Panc1 (cell line): ENCODE data around the gene PON2. TPM values are rescaled to one million over a fixed set of nuclear protein-coding genes. Genes with fewer than 3 reads are reported as not detected.

ENCODE experiments used
- ATAC-seq: fragments of 200-7000 bp; cut with Tn5 transposase; 2 replicates; pipeline ENCODE4 v1.9.1; 2020; ENCODE audit warnings: mild to moderate bottlenecking, moderate library complexity
- BruUV-seq: library from RNA; stranded (reverse); fragments of 400-500 nt; replicated peaks from 2 replicates; lab custom pipeline; 2021; lab: Mats Ljungman, UMichigan
- CTCF ChIA-PET: fragments of 300-600 bp; sonication (Branson Sonifier 250); formaldehyde crosslinking; loops from one replicate; lab custom pipeline; 2022; ENCODE audit warnings: antibody characterized with exemption; lab: Charles Lee
- POLR2A ChIA-PET: fragments of 300-600 bp; sonication (Branson Sonifier 250); formaldehyde crosslinking; loops from one replicate; lab custom pipeline; 2022; ENCODE audit warnings: antibody characterized with exemption; lab: Charles Lee
- DNase-seq: peaks from one replicate; pipeline ENCODE4 v3.0.0-alpha.2; 2010; ENCODE audit warnings: low read depth, low spot score
- H3K27ac ChIP-seq: 2 replicates; pipeline ENCODE4 v1.5.1; 2011; ENCODE audit warnings: mild to moderate bottlenecking, low read length, inconsistent platforms
- H3K27me3 ChIP-seq: fragments of 200-500 bp; sonication (Bioruptor generic); 2 replicates; pipeline ENCODE4 v1.6.0; 2014; ENCODE audit warnings: low read length, inconsistent platforms; ENCODE audit not compliant: control insufficient read depth, insufficient read depth
- H3K36me3 ChIP-seq: fragments of 200-500 bp; sonication (Bioruptor generic); 2 replicates; pipeline ENCODE4 v1.5.1; 2014; ENCODE audit warnings: inconsistent platforms, mild to moderate bottlenecking, low read length, moderate library complexity; ENCODE audit not compliant: control insufficient read depth, insufficient read depth
- H3K4me1 ChIP-seq: 2 replicates; pipeline ENCODE4 v1.5.1; 2011; ENCODE audit warnings: inconsistent platforms, mild to moderate bottlenecking, low read length, moderate library complexity; ENCODE audit not compliant: control insufficient read depth, insufficient read depth
- H3K4me3 ChIP-seq, 2 experiments: 2 replicates each; pipeline ENCODE4 v1.5.1; 2011 to 2012; ENCODE audit warnings: low read depth in 2 of 2, low read length in 2 of 2, mild to moderate bottlenecking in 2 of 2, inconsistent platforms in 1 of 2, moderate library complexity in 1 of 2
- H3K9me3 ChIP-seq: fragments of 200-500 bp; sonication (Bioruptor generic); 2 replicates; pipeline ENCODE4 v1.5.1; 2014; ENCODE audit warnings: low read depth, mild to moderate bottlenecking, inconsistent platforms, low read length, moderate library complexity; ENCODE audit not compliant: control insufficient read depth, insufficient read depth
- POLR2AphosphoS5 ChIP-seq: IDR thresholded peaks from 2 replicates; pipeline ENCODE4 v1.6.1; 2012; ENCODE audit warnings: mild to moderate bottlenecking, low read depth, low read length, moderate library complexity
- SIN3A ChIP-seq: IDR thresholded peaks from 2 replicates; pipeline ENCODE4 v1.6.1; 2012; ENCODE audit warnings: low read depth, mild to moderate bottlenecking, low read length, moderate library complexity, borderline replicate concordance; ENCODE audit not compliant: insufficient read depth
- TCF7L2 ChIP-seq: IDR thresholded peaks from 2 replicates; pipeline ENCODE4 v1.6.1; 2011; ENCODE audit warnings: mild to moderate bottlenecking, low read depth, low read length, inconsistent platforms
- in situ Hi-C: cut with HindIII; loops from 2 replicates; pipeline ENCODE4 v1.10.0; 2016; ENCODE audit warnings: low sequenced_read_pairs, low pct_unique_long_range_greater_than_20kb
- intact Hi-C: fragments of 100-400 bp; cut with micrococcal nuclease; formaldehyde crosslinking; loops from one replicate; pipeline ENCODE4 v1.10.0; 2022; ENCODE audit not compliant: unreplicated experiment
- total RNA-seq: library from RNA; stranded (reverse); gene quantifications from one replicate; pipeline ENCODE4 v1.2.1, GENCODE V29; 2021; ENCODE audit not compliant: unreplicated experiment
- TF ChIP-seq, protein P1 (sequence below): fragments of 450-650 bp; IDR thresholded peaks from 2 replicates; pipeline ENCODE4 v1.5.1; 2017; ENCODE audit warnings: mild to moderate bottlenecking
- TF ChIP-seq, protein P2 (sequence below), 2 experiments: IDR thresholded peaks; 2 replicates each; pipeline ENCODE4 v1.6.1; 2011 to 2012; ENCODE audit warnings: low read depth in 2 of 2, control low read depth in 1 of 2, low read length in 1 of 2, mild to moderate bottlenecking in 1 of 2, moderate library complexity in 1 of 2; ENCODE audit not compliant: insufficient read depth in 1 of 2

The PON2 gene
- total RNA-seq, 1 experiment from 2014 or later: 116 TPM

DNA sequence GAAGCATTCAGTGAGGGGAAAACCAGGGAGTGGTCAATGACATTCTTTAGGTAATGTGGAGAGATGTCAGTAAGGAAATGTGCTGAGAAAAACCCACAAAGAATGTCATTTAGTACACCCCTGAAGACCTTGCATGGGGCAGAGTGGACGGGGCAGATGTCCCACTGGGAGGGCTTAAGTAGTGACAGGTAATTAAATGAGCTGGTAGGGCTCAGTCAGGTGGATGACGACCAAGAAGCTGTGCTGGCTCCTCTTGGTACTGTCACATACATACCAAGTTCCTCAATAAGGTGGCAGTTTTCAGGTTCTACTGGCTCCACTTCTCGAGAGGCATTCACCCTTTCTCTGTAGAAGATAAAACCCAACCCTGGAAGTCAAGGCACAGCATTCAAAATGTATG lies 40.5 kb downstream of the PON2 start:
- H3K9me3 ChIP-seq: no peaks in the 10 kb centered on the region
- in situ Hi-C loops (no loop called here), intact Hi-C loops (no loop called here)
- ATAC-seq (no peak), DNase-seq (no peak)
- no peaks in the 10 kb centered on the region for H3K27me3 ChIP-seq
- no peak overlapping the region for H3K27ac ChIP-seq
- no peak overlapping the region for H3K4me3 ChIP-seq
- ChIA-PET POLR2A (no interaction called here), CTCF (no interaction called here)
- BruUV-seq: no TSS peak
- H3K4me1 ChIP-seq: no peaks in the 10 kb centered on the region
- TF ChIP-seq, protein P1, sequence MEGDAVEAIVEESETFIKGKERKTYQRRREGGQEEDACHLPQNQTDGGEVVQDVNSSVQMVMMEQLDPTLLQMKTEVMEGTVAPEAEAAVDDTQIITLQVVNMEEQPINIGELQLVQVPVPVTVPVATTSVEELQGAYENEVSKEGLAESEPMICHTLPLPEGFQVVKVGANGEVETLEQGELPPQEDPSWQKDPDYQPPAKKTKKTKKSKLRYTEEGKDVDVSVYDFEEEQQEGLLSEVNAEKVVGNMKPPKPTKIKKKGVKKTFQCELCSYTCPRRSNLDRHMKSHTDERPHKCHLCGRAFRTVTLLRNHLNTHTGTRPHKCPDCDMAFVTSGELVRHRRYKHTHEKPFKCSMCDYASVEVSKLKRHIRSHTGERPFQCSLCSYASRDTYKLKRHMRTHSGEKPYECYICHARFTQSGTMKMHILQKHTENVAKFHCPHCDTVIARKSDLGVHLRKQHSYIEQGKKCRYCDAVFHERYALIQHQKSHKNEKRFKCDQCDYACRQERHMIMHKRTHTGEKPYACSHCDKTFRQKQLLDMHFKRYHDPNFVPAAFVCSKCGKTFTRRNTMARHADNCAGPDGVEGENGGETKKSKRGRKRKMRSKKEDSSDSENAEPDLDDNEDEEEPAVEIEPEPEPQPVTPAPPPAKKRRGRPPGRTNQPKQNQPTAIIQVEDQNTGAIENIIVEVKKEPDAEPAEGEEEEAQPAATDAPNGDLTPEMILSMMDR: no peak
- no peak for TF ChIP-seq TCF7L2
- no peak for TF ChIP-seq SIN3A
- TF ChIP-seq POLR2AphosphoS5: no peak
- TF ChIP-seq, protein P2, sequence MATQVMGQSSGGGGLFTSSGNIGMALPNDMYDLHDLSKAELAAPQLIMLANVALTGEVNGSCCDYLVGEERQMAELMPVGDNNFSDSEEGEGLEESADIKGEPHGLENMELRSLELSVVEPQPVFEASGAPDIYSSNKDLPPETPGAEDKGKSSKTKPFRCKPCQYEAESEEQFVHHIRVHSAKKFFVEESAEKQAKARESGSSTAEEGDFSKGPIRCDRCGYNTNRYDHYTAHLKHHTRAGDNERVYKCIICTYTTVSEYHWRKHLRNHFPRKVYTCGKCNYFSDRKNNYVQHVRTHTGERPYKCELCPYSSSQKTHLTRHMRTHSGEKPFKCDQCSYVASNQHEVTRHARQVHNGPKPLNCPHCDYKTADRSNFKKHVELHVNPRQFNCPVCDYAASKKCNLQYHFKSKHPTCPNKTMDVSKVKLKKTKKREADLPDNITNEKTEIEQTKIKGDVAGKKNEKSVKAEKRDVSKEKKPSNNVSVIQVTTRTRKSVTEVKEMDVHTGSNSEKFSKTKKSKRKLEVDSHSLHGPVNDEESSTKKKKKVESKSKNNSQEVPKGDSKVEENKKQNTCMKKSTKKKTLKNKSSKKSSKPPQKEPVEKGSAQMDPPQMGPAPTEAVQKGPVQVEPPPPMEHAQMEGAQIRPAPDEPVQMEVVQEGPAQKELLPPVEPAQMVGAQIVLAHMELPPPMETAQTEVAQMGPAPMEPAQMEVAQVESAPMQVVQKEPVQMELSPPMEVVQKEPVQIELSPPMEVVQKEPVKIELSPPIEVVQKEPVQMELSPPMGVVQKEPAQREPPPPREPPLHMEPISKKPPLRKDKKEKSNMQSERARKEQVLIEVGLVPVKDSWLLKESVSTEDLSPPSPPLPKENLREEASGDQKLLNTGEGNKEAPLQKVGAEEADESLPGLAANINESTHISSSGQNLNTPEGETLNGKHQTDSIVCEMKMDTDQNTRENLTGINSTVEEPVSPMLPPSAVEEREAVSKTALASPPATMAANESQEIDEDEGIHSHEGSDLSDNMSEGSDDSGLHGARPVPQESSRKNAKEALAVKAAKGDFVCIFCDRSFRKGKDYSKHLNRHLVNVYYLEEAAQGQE (IDR thresholded peaks at IDR 0.05; ENCODE audit: insufficient read depth in 1 of 2, low read depth in 2 of 2, low read length in 1 of 2): no peak
- H3K36me3 ChIP-seq: no peaks in the 10 kb centered on the region

DNA sequence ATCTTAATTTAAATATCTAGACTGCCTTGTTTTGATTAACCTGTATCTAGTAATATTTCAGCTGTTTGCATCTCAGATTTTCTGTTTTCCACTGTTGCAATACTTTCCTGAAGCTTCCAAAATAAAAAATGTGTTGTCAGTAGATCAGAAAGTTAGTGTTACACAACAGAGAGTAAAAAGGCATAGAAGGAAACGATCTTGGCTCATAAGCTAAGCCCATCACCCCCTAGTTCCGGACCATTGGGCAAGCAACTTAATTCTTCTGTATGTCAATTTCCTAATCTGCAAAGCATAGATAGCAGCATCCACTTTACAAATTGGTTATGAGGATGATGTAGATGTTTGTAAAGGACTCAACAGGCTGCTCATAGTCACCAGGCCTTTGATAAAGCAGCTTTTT lies 43.1 kb downstream of the PON2 start:
- ChIA-PET CTCF (no interaction called here), POLR2A (no interaction called here)
- ATAC-seq (no peak), DNase-seq (no peak)
- H3K27me3 ChIP-seq: no peaks in the 10 kb centered on the region
- H3K4me3 ChIP-seq: no peak overlapping the region
- H3K27ac ChIP-seq: no peak overlapping the region
- H3K9me3 ChIP-seq: no peaks in the 10 kb centered on the region
- in situ Hi-C loops (no loop called here), intact Hi-C loops (no loop called here)
- BruUV-seq: no TSS peak
- H3K4me1 ChIP-seq: no peaks in the 10 kb centered on the region
- TF ChIP-seq, protein P1: no peak
- no peak for TF ChIP-seq POLR2AphosphoS5
- TF ChIP-seq, protein P2 (IDR thresholded peaks at IDR 0.05; ENCODE audit: insufficient read depth in 1 of 2, low read depth in 2 of 2, low read length in 1 of 2): no peak
- no peak for TF ChIP-seq TCF7L2
- TF ChIP-seq SIN3A: no peak
- H3K36me3 ChIP-seq: no peaks in the 10 kb centered on the region
